Natural killer cell treated with Interleukin-12 subunit alpha and Interleukin-12 subunit beta and Interleukin-15 and Interleukin-18, amount 100 ng/mL, for 72 hours (primary cell): ENCODE results near the gene OSBPL3. TPM values are rescaled to one million over a fixed set of nuclear protein-coding genes. Genes with fewer than 3 reads are reported as not detected.
A peak's percentile ranks its signal among the peaks of the same experiment; 100 is the strongest.

Source experiments
- ATAC-seq, 2 donors: fragments of 150-1000 bp; cut with Tn5 transposase in 1 of 2; sonication (Bioruptor Pico), chemical (Tn5 transposase) in 1 of 2; 2 replicates each; pipeline ENCODE4 v1.10.0; 2021
- DNase-seq: peaks from one replicate; pipeline ENCODE4 v3.0.0; 2022; ENCODE audit warnings: low spot score
- H3K27ac Mint-ChIP-seq, 2 donors: 1 replicate in 1 of 2; 2 replicates in 1 of 2; pipeline ENCODE4 v1.8.0; 2022; ENCODE audit warnings: mixed read lengths in 2 of 2, mild to moderate bottlenecking in 1 of 2, moderate library complexity in 1 of 2
- H3K27me3 Mint-ChIP-seq, 2 donors: 1 replicate in 1 of 2; 2 replicates in 1 of 2; pipeline ENCODE4 v1.8.0; 2022; ENCODE audit warnings: mixed read lengths in 2 of 2
- H3K36me3 Mint-ChIP-seq: one replicate; pipeline ENCODE4 v1.8.0; 2022; ENCODE audit warnings: mixed read lengths
- H3K4me1 Mint-ChIP-seq, 2 donors: 1 replicate in 1 of 2; 2 replicates in 1 of 2; pipeline ENCODE4 v1.8.0; 2022; ENCODE audit warnings: low read depth in 2 of 2, mixed read lengths in 2 of 2, mild to moderate bottlenecking in 1 of 2
- H3K4me3 Mint-ChIP-seq: one replicate; pipeline ENCODE4 v1.8.0; 2022; ENCODE audit warnings: mixed read lengths
- H3K9me3 Mint-ChIP-seq: 2 replicates; pipeline ENCODE4 v1.8.0; 2022; ENCODE audit warnings: mixed read lengths
- total RNA-seq, 2 donors: library from RNA; stranded (reverse); gene quantifications; one replicate each; pipeline ENCODE4 v1.2.3, GENCODE V29; 2022

OSBPL3 gene
- total RNA-seq, 2 donors from 2014 or later = 34.7 to 70.4 TPM

DNA sequence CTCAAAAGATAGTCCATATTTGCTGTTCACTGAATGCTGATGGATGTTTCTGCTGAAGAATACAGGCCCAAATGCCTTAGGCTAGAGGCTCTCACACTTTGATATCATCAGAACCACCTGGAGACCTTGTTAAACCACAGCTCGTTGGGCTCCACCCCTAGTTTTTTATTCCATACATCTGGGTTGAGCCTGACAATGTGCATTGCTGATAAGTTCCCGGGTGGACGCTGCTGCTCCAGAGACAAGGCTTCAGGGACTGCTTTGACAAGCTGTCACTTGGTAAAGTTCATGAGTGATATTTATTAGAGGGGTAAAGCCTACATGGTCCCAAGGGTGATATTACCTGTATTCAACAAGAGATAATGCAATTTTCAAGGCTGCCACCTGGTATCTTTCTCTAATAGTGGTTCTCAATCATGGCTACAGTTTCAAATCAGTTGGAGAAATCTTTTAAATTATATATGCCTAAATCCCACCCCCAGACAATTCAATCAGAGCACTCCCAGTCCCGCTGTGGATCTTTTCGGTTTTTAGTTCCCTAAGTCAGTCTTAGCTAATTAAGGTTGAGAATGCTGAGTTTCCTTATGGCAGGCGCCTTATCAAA, 115.7 kb downstream of the OSBPL3 start:
- ATAC-seq (no peak), DNase-seq (no peak)
- Mint-ChIP-seq H3K27me3 (no peaks in the 10 kb centered on the region), H3K27ac (peak overlapping the region in 1 of 2 donors; percentile 27), H3K4me3 (no peak overlapping the region), H3K36me3 (peaks cover 41% of the 10 kb centered on the region), H3K4me1 (peaks cover 24 to 30% of the 10 kb centered on the region in 2 donors), H3K9me3 (no peaks in the 10 kb centered on the region)

- Mint-ChIP-seq H3K9me3 (no peaks in the 10 kb centered on the region), H3K36me3 (peaks cover 41% of the 10 kb centered on the region), H3K4me3 (no peak overlapping the region), H3K27me3 (no peaks in the 10 kb centered on the region), H3K27ac (peak overlapping the region in 1 of 2 donors; percentile 15), H3K4me1 (peaks cover 24 to 30% of the 10 kb centered on the region in 2 donors)
- DNase-seq (no peak), ATAC-seq (peak in 1 of 2 donors; percentile 45)
These were observed 116.4 kb downstream of the OSBPL3 start for GRCh38 chr7:24863626-24864025.

GRCh38 chr7:24862461-24862860, 117.5 kb downstream of the OSBPL3 start:
- no peak overlapping the region for H3K4me3 Mint-ChIP-seq

DNA sequence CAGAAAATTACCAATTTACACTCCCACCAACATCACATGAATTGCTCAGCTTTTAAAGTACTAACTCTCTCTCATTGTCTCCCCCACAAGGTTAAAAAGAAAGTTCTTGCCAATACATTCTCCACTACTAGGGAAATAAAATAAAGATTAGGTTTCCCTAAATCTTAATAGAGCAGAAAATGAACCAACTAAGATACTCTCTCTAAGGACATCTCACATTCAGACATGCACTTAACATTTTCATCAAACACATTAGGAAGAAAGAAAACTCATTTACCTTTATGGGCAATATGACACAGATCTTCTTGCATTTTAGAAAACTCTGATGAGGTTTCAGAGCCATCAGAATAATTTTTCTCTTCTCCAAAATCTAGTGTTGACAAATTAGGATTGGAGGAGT, 118.6 kb downstream of the OSBPL3 start:
- Mint-ChIP-seq H3K36me3 (peaks cover 34% of the 10 kb centered on the region), H3K27me3 (no peaks in the 10 kb centered on the region), H3K9me3 (no peaks in the 10 kb centered on the region), H3K4me1 (peaks cover 28 to 29% of the 10 kb centered on the region in 2 donors), H3K27ac (peak overlapping the region in 1 of 2 donors; percentile 19), H3K4me3 (no peak overlapping the region)
- DNase-seq (no peak), ATAC-seq (no peak)

More at GRCh38 chr7:24862461-24862860, 117.5 kb downstream of the OSBPL3 start:
- H3K27ac Mint-ChIP-seq = peak overlapping the region in 1 of 2 donors; percentile 15
- H3K36me3 Mint-ChIP-seq = peaks cover 38% of the 10 kb centered on the region
- ATAC-seq (no peak), DNase-seq (no peak)
- no peaks in the 10 kb centered on the region for H3K9me3 Mint-ChIP-seq
- peaks cover 28 to 30% of the 10 kb centered on the region in 2 donors for H3K4me1 Mint-ChIP-seq
- no peaks in the 10 kb centered on the region for H3K27me3 Mint-ChIP-seq

DNA sequence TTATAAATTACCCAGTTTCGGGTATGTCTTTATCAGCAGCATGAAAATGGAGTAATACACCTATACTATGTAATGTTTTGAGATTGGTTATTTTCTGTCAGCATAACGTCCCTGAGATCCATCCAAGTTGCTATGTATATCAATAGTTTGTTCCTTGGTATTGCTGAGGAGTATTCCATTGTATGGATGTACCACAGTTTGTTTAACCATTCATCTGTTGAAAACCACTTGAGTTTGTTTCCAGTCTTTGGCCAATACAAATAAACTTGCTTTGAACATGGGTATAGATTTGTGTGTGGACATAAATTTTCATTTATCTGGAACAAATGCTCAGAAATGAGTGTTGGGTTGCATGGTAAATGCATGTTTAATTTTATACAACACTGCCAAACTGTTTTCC, 119.4 kb downstream of the OSBPL3 start:
- Mint-ChIP-seq H3K4me3 (no peak overlapping the region), H3K9me3 (no peaks in the 10 kb centered on the region), H3K27me3 (no peaks in the 10 kb centered on the region), H3K4me1 (peaks cover 26 to 29% of the 10 kb centered on the region in 2 donors), H3K36me3 (peaks cover 32% of the 10 kb centered on the region), H3K27ac (no peak overlapping the region)
- no peak for DNase-seq
- ATAC-seq = no peak

DNA sequence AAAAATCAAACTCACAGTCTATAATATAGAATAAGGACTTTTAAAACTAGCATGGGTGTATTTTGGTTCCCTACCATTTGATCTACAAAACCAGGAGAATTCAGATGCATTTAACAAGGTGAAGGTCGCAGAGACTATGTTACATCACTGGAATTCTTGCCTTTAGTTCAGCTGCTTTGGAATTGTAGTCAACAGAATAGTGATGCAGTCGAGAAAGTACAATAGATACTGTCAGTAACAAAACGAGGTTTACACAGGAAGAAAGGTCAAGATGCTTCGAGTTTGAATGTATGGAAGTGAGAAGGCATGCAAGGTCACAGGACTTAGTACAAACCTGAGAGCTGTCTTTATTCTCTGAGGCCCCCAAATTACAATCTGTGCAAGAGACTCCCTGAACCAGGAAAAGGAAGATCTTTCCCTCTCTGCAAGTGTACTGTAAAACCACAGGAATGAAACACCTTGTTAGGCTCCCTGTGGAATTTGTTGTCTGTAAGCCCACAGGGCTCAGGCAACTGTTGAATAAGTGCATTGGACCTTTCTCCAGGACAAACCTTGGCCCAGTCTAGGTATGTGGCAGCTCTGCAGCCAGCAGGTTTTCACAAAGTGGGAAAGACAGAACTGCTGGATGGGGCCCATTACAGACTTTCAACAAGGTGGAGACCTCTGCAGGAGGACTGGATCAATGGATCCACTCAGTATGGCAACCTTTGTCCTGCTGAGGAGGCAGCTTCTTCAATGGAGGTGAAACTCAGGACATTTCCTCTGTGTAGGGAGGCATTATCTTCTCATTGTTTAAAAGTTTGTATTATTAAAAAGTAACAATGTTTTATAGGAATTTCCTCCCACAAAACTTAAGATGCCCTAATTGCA, 121.6 kb downstream of the OSBPL3 start:
- H3K9me3 Mint-ChIP-seq = no peaks in the 10 kb centered on the region
- H3K27me3 Mint-ChIP-seq = no peaks in the 10 kb centered on the region
- DNase-seq = no peak
- peaks cover 12 to 17% of the 10 kb centered on the region in 2 donors for H3K4me1 Mint-ChIP-seq
- no peak for ATAC-seq
- no peak overlapping the region for H3K4me3 Mint-ChIP-seq
- peaks cover 24% of the 10 kb centered on the region for H3K36me3 Mint-ChIP-seq
- H3K27ac Mint-ChIP-seq = no peak overlapping the region

DNA sequence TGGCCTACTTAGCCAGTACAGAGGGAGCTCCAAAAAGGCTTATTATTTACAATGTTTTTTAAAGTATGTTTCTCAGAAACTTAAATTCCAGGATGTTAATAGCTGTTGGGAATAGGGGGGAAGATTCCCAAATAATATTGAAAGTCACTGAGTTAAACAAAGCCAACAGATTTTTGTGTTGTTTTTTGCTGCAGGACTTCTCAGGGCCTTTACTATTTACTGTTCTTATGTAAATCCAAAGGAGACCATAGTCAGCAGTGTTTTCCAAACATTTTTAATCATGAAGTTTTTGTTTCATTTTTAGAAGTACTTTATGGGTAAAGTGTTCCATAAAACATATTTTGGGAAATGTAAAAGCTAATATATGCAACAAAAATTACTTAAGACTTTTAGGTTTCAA, 122.4 kb downstream of the OSBPL3 start:
- Mint-ChIP-seq H3K4me3 (no peak overlapping the region), H3K36me3 (peaks cover 24% of the 10 kb centered on the region), H3K9me3 (no peaks in the 10 kb centered on the region), H3K4me1 (peaks cover 6 to 13% of the 10 kb centered on the region in 2 donors), H3K27me3 (no peaks in the 10 kb centered on the region), H3K27ac (no peak overlapping the region)
- DNase-seq = no peak
- no peak for ATAC-seq

GRCh38 chr7:24854866-24855265, 125.1 kb downstream of the OSBPL3 start:
- no peak for ATAC-seq
- H3K36me3 Mint-ChIP-seq = peaks cover 25% of the 10 kb centered on the region
- peak overlapping the region in 1 of 2 donors; percentile 55 for H3K27ac Mint-ChIP-seq
- H3K4me1 Mint-ChIP-seq = peaks cover 12 to 14% of the 10 kb centered on the region in 2 donors
- H3K9me3 Mint-ChIP-seq = no peaks in the 10 kb centered on the region
- H3K4me3 Mint-ChIP-seq = no peak overlapping the region
- no peaks in the 10 kb centered on the region for H3K27me3 Mint-ChIP-seq
- no peak for DNase-seq

DNA sequence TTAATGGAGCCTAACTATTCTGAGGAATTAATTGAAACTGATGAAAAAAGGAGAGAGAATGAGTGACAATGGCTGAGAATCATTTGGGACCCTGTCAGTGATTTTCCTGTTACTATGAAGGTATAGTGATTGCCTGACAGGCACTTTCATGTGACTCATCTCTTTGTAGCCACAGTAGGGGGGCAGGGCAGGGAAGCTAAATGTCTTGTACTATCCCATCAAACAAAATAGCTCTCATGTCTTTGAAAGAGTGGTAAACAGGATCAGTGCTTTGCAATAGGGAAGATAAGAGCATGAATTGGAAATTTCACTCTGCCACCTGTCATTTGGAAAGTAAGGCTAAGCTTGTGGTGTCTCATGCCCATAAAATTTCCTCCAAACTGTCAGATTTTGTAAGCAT, 128.2 kb downstream of the OSBPL3 start:
- peak in 1 of 2 donors; percentile 54 for ATAC-seq
- H3K27ac Mint-ChIP-seq = peak overlapping the region in 1 of 2 donors; percentile 49
- H3K4me3 Mint-ChIP-seq = no peak overlapping the region

DNA sequence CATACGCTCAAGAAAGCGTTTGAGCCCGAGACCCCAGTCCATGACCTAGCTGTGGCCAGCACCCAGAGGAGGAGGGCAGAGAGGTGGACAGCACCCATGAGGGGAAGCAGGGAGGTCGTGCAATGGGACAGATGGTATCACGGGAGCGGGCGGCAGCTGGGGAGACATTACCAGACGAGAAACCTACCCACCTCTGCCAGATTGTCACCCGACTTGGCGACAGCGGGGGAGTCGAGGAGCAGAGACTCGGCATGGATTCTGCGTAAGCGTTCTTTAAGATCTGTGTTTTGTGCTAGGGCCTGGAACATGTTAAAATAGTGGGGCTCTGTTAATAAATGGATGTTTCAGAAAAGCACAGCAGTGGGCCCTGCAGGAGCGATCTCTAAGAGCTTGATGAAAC, 131.1 kb downstream of the OSBPL3 start:
- Mint-ChIP-seq H3K36me3 (peaks cover 23% of the 10 kb centered on the region), H3K9me3 (no peaks in the 10 kb centered on the region), H3K27ac (peak overlapping the region in 1 of 2 donors; percentile 81), H3K4me1 (peaks cover 6 to 7% of the 10 kb centered on the region in 2 donors), H3K27me3 (no peaks in the 10 kb centered on the region), H3K4me3 (no peak overlapping the region)
- ATAC-seq (no peak), DNase-seq (no peak)

More for the DNA sequence above, 128.2 kb downstream of the OSBPL3 start:
- no peak for DNase-seq
- Mint-ChIP-seq H3K9me3 (no peaks in the 10 kb centered on the region), H3K36me3 (peaks cover 32% of the 10 kb centered on the region), H3K27me3 (no peaks in the 10 kb centered on the region), H3K4me1 (peaks cover 12% of the 10 kb centered on the region in 2 donors)

DNA sequence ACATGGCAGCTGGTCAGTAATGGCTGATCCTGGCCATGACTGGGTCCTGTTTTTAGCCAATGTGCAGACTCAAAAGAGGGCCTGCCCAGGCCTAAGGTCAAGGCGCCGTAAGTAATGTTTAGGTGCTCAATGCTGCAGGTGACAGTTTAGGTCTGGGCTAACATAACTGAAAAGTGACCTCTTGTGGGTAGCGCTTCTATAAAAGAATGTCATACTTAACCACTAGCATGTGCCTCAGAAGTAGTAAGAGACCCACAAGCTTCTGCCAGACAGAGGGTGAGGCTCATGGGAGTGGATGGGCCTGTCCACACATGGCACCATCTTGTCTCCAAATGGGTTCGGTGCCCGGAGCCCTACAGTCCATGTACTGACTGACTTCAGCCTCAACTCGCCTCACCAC, 132.2 kb downstream of the OSBPL3 start:
- DNase-seq (no peak), ATAC-seq (no peak)
- Mint-ChIP-seq H3K27me3 (no peaks in the 10 kb centered on the region), H3K27ac (no peak overlapping the region), H3K4me1 (peaks cover 6 to 7% of the 10 kb centered on the region in 2 donors), H3K36me3 (peaks cover 23% of the 10 kb centered on the region), H3K4me3 (no peak overlapping the region), H3K9me3 (no peaks in the 10 kb centered on the region)

DNA sequence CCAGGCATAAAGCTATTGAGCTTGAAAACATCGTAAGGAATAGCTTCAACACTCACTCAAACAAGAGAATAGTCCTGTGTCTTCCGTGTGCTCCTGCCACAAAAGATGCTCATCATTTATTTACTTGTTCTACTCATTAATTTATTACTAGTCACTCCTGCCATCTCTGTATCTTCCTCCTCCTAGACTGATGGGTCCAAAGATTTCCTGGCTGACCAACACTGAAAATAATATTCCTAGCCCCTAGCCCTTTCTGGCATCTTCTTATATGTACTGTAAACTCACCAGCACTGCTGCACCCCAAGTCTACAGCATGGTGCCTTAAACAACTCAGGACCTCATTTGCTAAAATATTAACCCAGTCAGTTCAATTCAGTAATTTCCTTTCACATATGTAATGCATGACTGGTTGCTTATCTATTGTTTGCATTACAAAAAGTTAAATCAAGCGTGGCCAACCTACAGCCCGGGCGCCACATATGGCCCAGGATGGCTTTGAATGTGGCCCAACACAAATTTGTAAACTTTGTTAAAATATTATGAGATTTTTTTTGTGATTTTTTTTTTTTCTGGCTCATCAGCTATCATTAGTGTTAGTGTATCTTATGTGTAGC, 136.1 kb downstream of the OSBPL3 start:
- ATAC-seq (no peak), DNase-seq (no peak)
- Mint-ChIP-seq H3K36me3 (peaks cover 17% of the 10 kb centered on the region), H3K4me1 (peaks cover 0 to 2% of the 10 kb centered on the region in 2 donors), H3K27ac (no peak overlapping the region), H3K9me3 (no peaks in the 10 kb centered on the region), H3K27me3 (no peaks in the 10 kb centered on the region), H3K4me3 (no peak overlapping the region)

GRCh38 chr7:24842449-24843241, 137.3 kb downstream of the OSBPL3 start:
- Mint-ChIP-seq H3K4me3 (no peak overlapping the region), H3K27ac (peak overlapping the region; percentile 1 to 17), H3K4me1 (peaks cover 2 to 3% of the 10 kb centered on the region in 2 donors), H3K9me3 (no peaks in the 10 kb centered on the region), H3K36me3 (peaks cover 15% of the 10 kb centered on the region), H3K27me3 (no peaks in the 10 kb centered on the region)
- DNase-seq (no peak), ATAC-seq (no peak)
